Measurements from ENCODE around the gene DMXL1.

Gene DMXL1

GRCh38 chr5:119287547-119288111, 216.7 kb downstream of the DMXL1 start:
- DNase-seq (ENCODE audit: low read depth in 2 of 2) = peak in 1 of 2 donors; percentile 31
- no peak overlapping the region for H3K4me3 ChIP-seq (replicated peaks in 1 of 2; ENCODE audit: low read depth in 2 of 2, low read length in 2 of 2)
- TF ChIP-seq CTCF (IDR thresholded peaks at IDR 0.05; ENCODE audit: low read depth, low read length) = no peak

- TF ChIP-seq CTCF (IDR thresholded peaks at IDR 0.05; ENCODE audit: low read depth, low read length) = no peak
- H3K4me3 ChIP-seq (replicated peaks in 1 of 2; ENCODE audit: low read depth in 2 of 2, low read length in 2 of 2) = no peak overlapping the region
- DNase-seq (ENCODE audit: low read depth in 2 of 2) = no peak
Observed at GRCh38 chr5:119288379-119289033, 217.6 kb downstream of the DMXL1 start.

GRCh38 chr5:119289438-119290044, 218.7 kb downstream of the DMXL1 start:
- no peak overlapping the region for H3K4me3 ChIP-seq (replicated peaks in 1 of 2; ENCODE audit: low read depth in 2 of 2, low read length in 2 of 2)
- no peak for DNase-seq (ENCODE audit: low read depth in 2 of 2)
- no peak for TF ChIP-seq CTCF (IDR thresholded peaks at IDR 0.05; ENCODE audit: low read depth, low read length)

GRCh38 chr5:119290161-119290569, 219.3 kb downstream of the DMXL1 start:
- peak in 1 of 2 donors; percentile 72 for DNase-seq (ENCODE audit: low read depth in 2 of 2)
- no peak for TF ChIP-seq CTCF (IDR thresholded peaks at IDR 0.05; ENCODE audit: low read depth, low read length)
- no peak overlapping the region for H3K4me3 ChIP-seq (replicated peaks in 1 of 2; ENCODE audit: low read depth in 2 of 2, low read length in 2 of 2)

GRCh38 chr5:119290607-119291006, 219.7 kb downstream of the DMXL1 start:
- no peak for TF ChIP-seq CTCF (IDR thresholded peaks at IDR 0.05; ENCODE audit: low read depth, low read length)
- H3K4me3 ChIP-seq (replicated peaks in 1 of 2; ENCODE audit: low read depth in 2 of 2, low read length in 2 of 2) = no peak overlapping the region
- DNase-seq (ENCODE audit: low read depth in 2 of 2) = no peak

GRCh38 chr5:119291056-119291455, 220.2 kb downstream of the DMXL1 start:
- DNase-seq (ENCODE audit: low read depth in 2 of 2) = no peak
- TF ChIP-seq CTCF (IDR thresholded peaks at IDR 0.05; ENCODE audit: low read depth, low read length) = no peak
- H3K4me3 ChIP-seq (replicated peaks in 1 of 2; ENCODE audit: low read depth in 2 of 2, low read length in 2 of 2) = no peak overlapping the region
